ENCODE data around the gene EIF5A. TPM values are rescaled to one million over a fixed set of nuclear protein-coding genes. Genes with fewer than 3 reads are reported as not detected.
A peak's percentile ranks its signal among the peaks of the same experiment; 100 is the strongest.

The EIF5A gene
- total RNA-seq, 2 donors from 2014 or later = 118 to 130 TPM

DNA sequence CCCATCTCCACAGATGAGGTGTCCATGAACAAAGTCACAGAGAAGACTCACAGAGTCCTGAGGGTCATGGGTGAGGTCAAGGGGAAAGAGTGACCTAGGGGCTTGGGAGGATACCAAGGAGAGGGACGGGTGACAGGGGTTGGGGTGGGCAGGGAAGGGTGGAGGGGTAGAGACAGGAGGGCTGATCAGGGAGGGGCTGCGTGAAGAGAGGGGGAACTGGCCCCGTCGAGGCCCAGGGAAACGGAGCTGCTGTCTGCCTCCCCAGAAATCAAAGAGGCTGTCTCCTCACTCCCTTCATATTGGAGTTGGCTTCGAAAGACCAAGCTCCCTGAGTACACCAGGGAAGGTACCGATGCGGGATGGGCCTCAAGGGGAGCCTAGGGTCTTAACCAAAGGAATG, 48.1 kb downstream of the EIF5A start:
- no peak for ATAC-seq (ENCODE audit: insufficient number of reproducible peaks, low FRiP score, low read depth)
- no peaks in the 10 kb centered on the region for H3K9me3 ChIP-seq
- H3K27me3 ChIP-seq (replicated peaks; ENCODE audit: insufficient read depth) = no peaks in the 10 kb centered on the region
- peaks cover 16 to 29% of the 10 kb centered on the region in 2 donors for H3K4me1 ChIP-seq (ENCODE audit: control insufficient read depth in 1 of 2, low read depth in 2 of 2)
- TF ChIP-seq, protein P1, sequence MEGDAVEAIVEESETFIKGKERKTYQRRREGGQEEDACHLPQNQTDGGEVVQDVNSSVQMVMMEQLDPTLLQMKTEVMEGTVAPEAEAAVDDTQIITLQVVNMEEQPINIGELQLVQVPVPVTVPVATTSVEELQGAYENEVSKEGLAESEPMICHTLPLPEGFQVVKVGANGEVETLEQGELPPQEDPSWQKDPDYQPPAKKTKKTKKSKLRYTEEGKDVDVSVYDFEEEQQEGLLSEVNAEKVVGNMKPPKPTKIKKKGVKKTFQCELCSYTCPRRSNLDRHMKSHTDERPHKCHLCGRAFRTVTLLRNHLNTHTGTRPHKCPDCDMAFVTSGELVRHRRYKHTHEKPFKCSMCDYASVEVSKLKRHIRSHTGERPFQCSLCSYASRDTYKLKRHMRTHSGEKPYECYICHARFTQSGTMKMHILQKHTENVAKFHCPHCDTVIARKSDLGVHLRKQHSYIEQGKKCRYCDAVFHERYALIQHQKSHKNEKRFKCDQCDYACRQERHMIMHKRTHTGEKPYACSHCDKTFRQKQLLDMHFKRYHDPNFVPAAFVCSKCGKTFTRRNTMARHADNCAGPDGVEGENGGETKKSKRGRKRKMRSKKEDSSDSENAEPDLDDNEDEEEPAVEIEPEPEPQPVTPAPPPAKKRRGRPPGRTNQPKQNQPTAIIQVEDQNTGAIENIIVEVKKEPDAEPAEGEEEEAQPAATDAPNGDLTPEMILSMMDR (IDR thresholded peaks at IDR 0.05) = no peak
- H3K36me3 ChIP-seq = no peaks in the 10 kb centered on the region
- no peak for DNase-seq (ENCODE audit: low spot score)
- H3K4me3 ChIP-seq = no peak overlapping the region
- H3K27ac ChIP-seq = no peak overlapping the region

DNA sequence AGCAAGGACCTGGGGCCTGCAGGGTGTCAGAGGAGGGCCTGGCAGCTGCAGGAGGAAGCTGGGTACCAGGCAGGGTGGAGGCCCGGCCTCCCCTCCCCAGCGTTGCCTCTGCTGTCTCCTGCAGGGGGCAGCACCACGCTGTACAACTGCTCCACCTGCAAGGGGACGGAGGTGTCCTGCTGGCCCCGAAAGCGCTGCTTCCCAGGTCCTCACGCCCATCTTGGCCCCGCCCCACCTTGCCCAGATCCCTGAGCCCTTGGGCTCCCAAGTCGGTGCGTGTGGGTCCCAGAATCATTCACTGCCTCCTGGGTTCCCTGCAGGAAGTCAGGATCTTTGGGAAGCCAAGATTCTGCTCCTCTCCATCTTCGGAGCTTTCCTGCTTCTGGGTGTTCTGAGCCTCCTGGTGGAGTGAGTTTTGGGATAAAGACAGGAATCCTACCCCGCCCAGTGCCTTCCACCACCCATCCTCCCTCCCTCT, 48.7 kb downstream of the EIF5A start:
- TF ChIP-seq, protein P1 (IDR thresholded peaks at IDR 0.05) = peak; percentile 82
- H3K27me3 ChIP-seq (replicated peaks; ENCODE audit: insufficient read depth) = no peaks in the 10 kb centered on the region
- no peak overlapping the region for H3K27ac ChIP-seq
- DNase-seq (ENCODE audit: low spot score) (no peak), ATAC-seq (ENCODE audit: insufficient number of reproducible peaks, low FRiP score, low read depth) (no peak)
- H3K36me3 ChIP-seq = no peaks in the 10 kb centered on the region
- peaks cover 16 to 29% of the 10 kb centered on the region in 2 donors for H3K4me1 ChIP-seq (ENCODE audit: control insufficient read depth in 1 of 2, low read depth in 2 of 2)
- H3K9me3 ChIP-seq = no peaks in the 10 kb centered on the region
- no peak overlapping the region for H3K4me3 ChIP-seq

DNA sequence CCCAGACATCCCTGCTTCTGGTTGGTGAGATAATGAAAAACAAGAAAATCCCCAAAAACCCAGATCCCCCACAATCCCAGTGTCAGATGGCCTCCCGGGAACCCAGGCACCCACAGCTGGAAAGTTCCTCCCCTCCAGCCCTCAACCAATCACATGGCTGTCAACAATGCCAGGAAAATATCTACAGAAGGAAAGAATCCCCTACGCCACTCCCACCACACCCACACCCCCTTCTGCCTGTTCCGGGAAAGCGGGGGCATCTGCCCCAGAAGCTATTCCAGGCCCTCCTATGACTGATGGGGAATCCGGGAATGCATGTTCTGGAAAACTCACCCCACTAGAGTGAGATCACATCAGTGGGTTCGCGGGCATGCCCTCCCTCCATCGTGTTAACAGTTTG, 49.3 kb downstream of the EIF5A start:
- Histone ChIP-seq H3K4me3 (no peak overlapping the region), H3K4me1 (ENCODE audit: control insufficient read depth in 1 of 2, low read depth in 2 of 2) (peaks cover 16 to 29% of the 10 kb centered on the region in 2 donors), H3K36me3 (no peaks in the 10 kb centered on the region), H3K27ac (no peak overlapping the region), H3K9me3 (no peaks in the 10 kb centered on the region), H3K27me3 (replicated peaks; ENCODE audit: insufficient read depth) (no peaks in the 10 kb centered on the region)
- ATAC-seq (ENCODE audit: insufficient number of reproducible peaks, low FRiP score, low read depth) = no peak
- no peak for DNase-seq (ENCODE audit: low spot score)
- TF ChIP-seq, protein P1 (IDR thresholded peaks at IDR 0.05) = no peak

DNA sequence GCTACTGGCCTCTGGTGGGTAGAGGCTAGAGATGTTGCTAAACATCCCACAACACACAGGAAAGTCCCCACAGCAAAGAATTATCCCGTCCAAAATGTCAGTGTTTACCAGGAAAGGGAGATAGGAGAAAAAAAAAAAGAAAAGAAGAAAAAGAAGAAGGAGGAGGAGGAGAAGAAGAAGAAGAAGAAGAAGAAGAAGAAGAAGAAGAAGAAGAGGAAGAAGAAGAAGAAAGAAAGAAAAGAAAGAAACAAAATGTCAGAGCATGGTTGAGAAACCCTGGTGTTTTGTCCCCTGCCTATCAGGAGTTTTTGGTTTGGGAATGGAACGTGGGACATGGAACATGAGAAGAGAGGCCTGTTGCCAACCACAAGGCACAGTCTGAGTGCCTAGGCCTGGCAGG, 50.0 kb downstream of the EIF5A start:
- H3K36me3 ChIP-seq = no peaks in the 10 kb centered on the region
- H3K4me3 ChIP-seq = no peak overlapping the region
- no peak for DNase-seq (ENCODE audit: low spot score)
- H3K27ac ChIP-seq = no peak overlapping the region
- H3K4me1 ChIP-seq (ENCODE audit: control insufficient read depth in 1 of 2, low read depth in 2 of 2) = peaks cover 16 to 29% of the 10 kb centered on the region in 2 donors
- no peak for ATAC-seq (ENCODE audit: insufficient number of reproducible peaks, low FRiP score, low read depth)
- H3K27me3 ChIP-seq (replicated peaks; ENCODE audit: insufficient read depth) = no peaks in the 10 kb centered on the region
- no peaks in the 10 kb centered on the region for H3K9me3 ChIP-seq
- TF ChIP-seq, protein P1 (IDR thresholded peaks at IDR 0.05) = no peak

DNA sequence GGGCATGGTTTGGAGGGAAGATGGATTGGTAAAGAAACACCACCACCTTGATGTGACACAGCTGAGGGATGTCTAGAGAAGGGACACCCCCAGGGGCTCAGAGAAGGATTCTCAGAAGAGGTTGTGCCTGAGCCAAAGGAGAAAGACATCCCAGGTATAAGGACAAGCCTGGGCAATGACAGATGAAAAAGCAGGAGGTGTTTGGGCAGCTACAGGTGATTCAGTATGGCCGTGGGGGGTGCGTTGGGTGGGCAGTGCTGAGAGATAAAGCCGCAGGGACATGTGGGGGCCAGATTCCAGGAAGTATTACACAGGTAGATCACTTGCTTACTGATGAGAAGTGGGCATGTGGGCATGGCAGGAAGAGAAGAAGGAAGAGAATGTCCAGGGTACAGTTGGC, 54.5 kb downstream of the EIF5A start:
- Histone ChIP-seq H3K9me3 (no peaks in the 10 kb centered on the region), H3K27ac (no peak overlapping the region), H3K4me3 (no peak overlapping the region), H3K4me1 (ENCODE audit: control insufficient read depth in 1 of 2, low read depth in 2 of 2) (no peaks in the 10 kb centered on the region), H3K36me3 (no peaks in the 10 kb centered on the region), H3K27me3 (replicated peaks; ENCODE audit: insufficient read depth) (no peaks in the 10 kb centered on the region)
- ATAC-seq (ENCODE audit: insufficient number of reproducible peaks, low FRiP score, low read depth) = no peak
- TF ChIP-seq, protein P1 (IDR thresholded peaks at IDR 0.05) = no peak
- DNase-seq (ENCODE audit: low spot score) = no peak

Other genes with a start within 250 kb of the EIF5A start
- 1 to 10 TPM; 3.2 to 5.8 TPM for gene CLEC10A, start 227.4 kb upstream of the EIF5A start, total RNA-seq
- gene ASGR2, start 192.8 kb upstream of the EIF5A start, total RNA-seq = 1 to 10 TPM; 1.4 to 8.1 TPM
- 1 to 10 TPM; 1.9 to 5.4 TPM for gene ASGR1, start 128.3 kb upstream of the EIF5A start, total RNA-seq
- 10 to 100 TPM; 14.0 to 14.8 TPM for gene DLG4, start 87.8 kb upstream of the EIF5A start, total RNA-seq
- 100 to 1,000 TPM; 369 to 471 TPM for gene ACADVL, start 87.7 kb upstream of the EIF5A start, total RNA-seq
- 10 to 100 TPM; 52.8 to 68.5 TPM for gene DVL2, start 73.1 kb upstream of the EIF5A start, total RNA-seq
- 10 to 100 TPM; 25.1 to 44.7 TPM for gene PHF23, start 68.2 kb upstream of the EIF5A start, total RNA-seq
- 100 to 1,000 TPM; 187 to 446 TPM for gene GABARAP, start 65.2 kb upstream of the EIF5A start, total RNA-seq
- gene CTDNEP1, start 55.9 kb upstream of the EIF5A start, total RNA-seq = 10 to 100 TPM; 51.3 to 51.7 TPM
- gene ELP5, start 55.4 kb upstream of the EIF5A start, total RNA-seq = 10 to 100 TPM; 15.8 to 19.0 TPM
- gene CLDN7, start 45.1 kb upstream of the EIF5A start, total RNA-seq = under 1 TPM in 1 of 2 donors, not detected in 1; 0.41 TPM
- gene SLC2A4, start 25.9 kb upstream of the EIF5A start, total RNA-seq = 1 to 10 TPM; 1.2 to 7.7 TPM
- not detected for gene YBX2, start 13.0 kb upstream of the EIF5A start, total RNA-seq
- gene GPS2, start 7.7 kb downstream of the EIF5A start, total RNA-seq = 10 to 100 TPM; 66.5 to 100.0 TPM
- gene NEURL4, start 21.7 kb downstream of the EIF5A start, total RNA-seq = 10 to 100 TPM; 24.4 to 45.3 TPM
- 1 to 10 TPM; 6.8 to 9.9 TPM for gene ACAP1, start 28.9 kb downstream of the EIF5A start, total RNA-seq
- gene KCTD11, start 44.5 kb downstream of the EIF5A start, total RNA-seq = 10 to 100 TPM; 13.3 to 20.2 TPM
- not detected for gene TMEM95, start 47.5 kb downstream of the EIF5A start, total RNA-seq
- 1 to 10 TPM; 3.7 to 4.7 TPM for gene TNK1, start 73.5 kb downstream of the EIF5A start, total RNA-seq
- 10 to 100 TPM; 31.0 to 49.4 TPM for gene PLSCR3, start 86.9 kb downstream of the EIF5A start, total RNA-seq
- gene TMEM256, start 96.5 kb downstream of the EIF5A start, total RNA-seq = 10 to 100 TPM; 27.9 to 88.9 TPM
- 10 to 100 TPM in 1 of 2 donors, 1 to 10 TPM in 1; 9.2 to 20.8 TPM for gene NLGN2, start 100.2 kb downstream of the EIF5A start, total RNA-seq
- not detected for gene SPEM1, start 112.7 kb downstream of the EIF5A start, total RNA-seq
- not detected for gene SPEM2, start 118.0 kb downstream of the EIF5A start, total RNA-seq
- gene SPEM3, start 121.2 kb downstream of the EIF5A start, total RNA-seq = not detected
- 1 to 10 TPM; 7.7 to 9.7 TPM for gene TMEM102, start 127.8 kb downstream of the EIF5A start, total RNA-seq
- gene FGF11, start 131.9 kb downstream of the EIF5A start, total RNA-seq = under 1 TPM in 1 of 2 donors, not detected in 1; 0.68 TPM
- 10 to 100 TPM; 11.6 to 17.6 TPM for gene CHRNB1, start 137.4 kb downstream of the EIF5A start, total RNA-seq
- gene ZBTB4, start 172.0 kb downstream of the EIF5A start, total RNA-seq = 10 to 100 TPM; 56.2 to 72.3 TPM
- gene SLC35G6, start 173.8 kb downstream of the EIF5A start, total RNA-seq = not detected
- gene POLR2A, start 176.7 kb downstream of the EIF5A start, total RNA-seq = 100 to 1,000 TPM in 1 of 2 donors, 10 to 100 TPM in 1; 77.8 to 151 TPM
- 10 to 100 TPM; 54.6 to 98.3 TPM for gene TNFSF12, start 241.4 kb downstream of the EIF5A start, total RNA-seq